HG03354 (cell line): ENCODE measurements around the gene HK3.
A peak's percentile ranks its signal among the peaks of the same experiment; 100 is the strongest.

ENCODE experiments used
- ATAC-seq: cut with Tn5 transposase; IDR thresholded peaks from one replicate; pipeline ENCODE4 v1.9.1; 2021; ENCODE audit warnings: mild to moderate bottlenecking; ENCODE audit not compliant: unreplicated experiment, poor library complexity, severe bottlenecking

HK3 gene

GRCh38 chr5:176855598-176855997, 43.5 kb downstream of the HK3 start:
- ATAC-seq, result no peak

GRCh38 chr5:176854164-176854563, 45.0 kb downstream of the HK3 start:
- no peak for ATAC-seq

GRCh38 chr5:176853151-176853778, 45.9 kb downstream of the HK3 start:
- ATAC-seq, result no peak

GRCh38 chr5:176851871-176852658, 47.1 kb downstream of the HK3 start:
- no peak for ATAC-seq

GRCh38 chr5:176851380-176851779, 47.8 kb downstream of the HK3 start:
- ATAC-seq, result no peak

GRCh38 chr5:176850371-176851245, 48.5 kb downstream of the HK3 start:
- no peak for ATAC-seq

GRCh38 chr5:176849611-176850227, 49.4 kb downstream of the HK3 start:
- no peak for ATAC-seq

- no peak for ATAC-seq
Measured at GRCh38 chr5:176848651-176849050, 50.5 kb downstream of the HK3 start.

- no peak for ATAC-seq
Measured at GRCh38 chr5:176847726-176848290, 51.3 kb downstream of the HK3 start.

- ATAC-seq, result no peak
Measured at GRCh38 chr5:176847148-176847547, 52.0 kb downstream of the HK3 start.

GRCh38 chr5:176846335-176847140, 52.6 kb downstream of the HK3 start:
- ATAC-seq, result no peak

GRCh38 chr5:176845392-176845713, 53.8 kb downstream of the HK3 start:
- no peak for ATAC-seq

GRCh38 chr5:176844706-176845391, 54.3 kb downstream of the HK3 start:
- no peak for ATAC-seq

- ATAC-seq, result no peak
Measured at GRCh38 chr5:176844281-176844680, 54.9 kb downstream of the HK3 start.

GRCh38 chr5:176843673-176844072, 55.5 kb downstream of the HK3 start:
- ATAC-seq, result no peak

GRCh38 chr5:176837707-176838115, 61.4 kb downstream of the HK3 start:
- ATAC-seq, result peak; percentile 55

- ATAC-seq, result no peak
Measured at GRCh38 chr5:176836811-176837706, 62.1 kb downstream of the HK3 start.

GRCh38 chr5:176835918-176836317, 63.2 kb downstream of the HK3 start:
- ATAC-seq, result no peak
